Heart right ventricle (tissue), 16 donors: ENCODE data around the gene ITIH3. TPM values are rescaled to one million over a fixed set of nuclear protein-coding genes. Genes with fewer than 3 reads are reported as not detected.

Source experiments
- ATAC-seq, 8 donors: fragments of 200-7000 bp; cut with Tn5 transposase; one replicate each; pipeline ENCODE4 v1.9.1; 2020; ENCODE audit warnings: mild to moderate bottlenecking in 8 of 8, moderate library complexity in 8 of 8, moderate number of reproducible peaks in 1 of 8
- DNase-seq, 2 donors: peaks; one replicate each; pipeline ENCODE4 v3.0.0-alpha.2; 2020
- H3K27ac ChIP-seq, 10 donors: fragments of 200-600 bp; sonication (generic) in 2 of 10; one replicate each; pipeline versions ENCODE4 v1.5.0 to v1.8.0; 2020 to 2022; ENCODE audit warnings: mild to moderate bottlenecking in 3 of 10
- H3K27me3 ChIP-seq, 7 donors: fragments of 200-600 bp; one replicate each; pipeline ENCODE4 v1.8.0; 2021 to 2022; ENCODE audit warnings: mild to moderate bottlenecking in 2 of 7
- H3K36me3 ChIP-seq, 9 donors: fragments of 200-600 bp; sonication (generic) in 1 of 9; one replicate each; pipeline versions ENCODE4 v1.5.0 to v1.8.0; 2020 to 2022; ENCODE audit warnings: mild to moderate bottlenecking in 2 of 9
- H3K4me1 ChIP-seq, 9 donors: fragments of 200-600 bp; sonication (generic) in 1 of 9; one replicate each; pipeline versions ENCODE4 v1.5.0 to v1.8.0; 2020 to 2022; ENCODE audit warnings: mild to moderate bottlenecking in 4 of 9
- H3K4me3 ChIP-seq, 10 donors: fragments of 200-600 bp; sonication (generic) in 2 of 10; one replicate each; pipeline versions ENCODE4 v1.5.0 to v1.8.0; 2020 to 2022; ENCODE audit warnings: mild to moderate bottlenecking in 7 of 10, moderate library complexity in 2 of 10
- H3K9me3 ChIP-seq, 11 donors: fragments of 200-600 bp in 10 of 11; sonication (generic) in 2 of 11; one replicate each; pipeline versions ENCODE4 v1.5.0 to v1.8.0; 2013 to 2022; ENCODE audit warnings: mild to moderate bottlenecking in 2 of 11, control low read depth in 1 of 11, moderate library complexity in 1 of 11
- CTCF ChIP-seq, 9 donors: fragments of 200-600 bp; sonication (generic) in 2 of 9; IDR thresholded peaks; one replicate each; pipeline versions ENCODE4 v1.5.0 to v1.8.0; 2021 to 2022; ENCODE audit warnings: antibody characterized with exemption in 9 of 9, mild to moderate bottlenecking in 5 of 9, moderate library complexity in 1 of 9
- WGBS, 2 donors: extraction: QIAGEN DNeasy Blood & Tissue Kit; methylation state at CpG; one replicate each; pipeline ENCODE4 v1.1.7; 2013; ENCODE audit warnings: inconsistent platforms in 1 of 2; 5-methylcytosine and 5-hydroxymethylcytosine counted together
- intact Hi-C, 10 donors: fragments of 100-400 bp; cut with DNase I; formaldehyde crosslinking; loops; one replicate each; pipeline versions ENCODE4 v1.11.1 to v1.14.2; 2022
- polyA plus RNA-seq, 2 donors: library from polyadenylated mRNA; stranded (reverse); fragments of 200-250 nt; gene quantifications; one replicate each; pipeline ENCODE4 v1.2.3, GENCODE V29; 2013
- total RNA-seq, 10 donors: library from RNA; stranded (reverse); fragmentation: NEBNext Ultra II Directional in 3 of 10; extraction: Animal tissue kit (Norgen Biotek cat#: 25700) in 3 of 10; gene quantifications; one replicate each; pipeline versions ENCODE4 v1.2.1 to v1.2.4, GENCODE V29; 2021 to 2023
- donor health status: Arrhythmogenic right ventricular cardiomyopathy.
- donor health status: ischemic (EF 13 %, LVEDD 7.1; RV severe dilation, severe dysfunction).
- donor health status: healthy with polysubstance abuse.
- donor health status: DM: no; HTN: yes; CAD: no.
- donor health status: DM: no; HTN: no; CAD: no.
- donor health status: ischemic (EF 25% LVEDD 6.9; RV normal size, moderate dysfunction).
- donor health status: ischemic (EF 25% LVEDD 5.7; RV mildly dilated, moderate dysfunction).
- donor health status: healthy.
- donor health status: DM: yes; HTN: yes; CAD: no.
- donor health status: Ischemic cardiomyopathy.
- donor health status: ischemic (EF 35%, LVEDD 5.7; RV mildly dilated, moderate dysfunction).
- donor health status: nonischemic (EF 11% LVEDD 7.7; RV severe dilation, severe dysfunction).
- donor health status: DM: yes; HTN: yes; CAD: no.
- donor health status: PGD.
- donor health status: ischemic (EF 29% LVEDD 5.4; RV normal size, mild dysfunction).
- donor health status: nonischemic (EF 23%, LVEDD 6.1; RV moderate dilation, normal function).

The ITIH3 gene
- total and polyA plus RNA-seq, 12 donors, result 0.13 to 1.3 (median 0.52) TPM

GRCh38 chr3:52838561-52839267 is 44.1 kb downstream of the ITIH3 start:
- WGBS, 2 donors, result 89 to 91% methylated on average over 8 of the region's 8 CpGs
- DNase-seq (no peak), ATAC-seq (no peak)
- H3K4me1 ChIP-seq, result peaks cover 16 to 68% (median 46%) of the 10 kb centered on the region in 9 donors
- no peak overlapping the region for H3K4me3 ChIP-seq
- no peaks in the 10 kb centered on the region for H3K9me3 ChIP-seq
- TF ChIP-seq CTCF (IDR thresholded peaks at IDR 0.05), result no peak
- H3K27me3 ChIP-seq, result no peaks in the 10 kb centered on the region
- H3K27ac ChIP-seq, result no peak overlapping the region
- intact Hi-C loops, result loop anchor here in 1 of 10 donors (5.0 kb wide), 1 partner anchor 234 kb away; no protein-coding TSS in a partner anchor
- H3K36me3 ChIP-seq, result peaks cover 0 to 64% (median 6%) of the 10 kb centered on the region in 9 donors

GRCh38 chr3:52839268-52839575 is 44.6 kb downstream of the ITIH3 start:
- H3K36me3 ChIP-seq, result peaks cover 0 to 64% (median 6%) of the 10 kb centered on the region in 9 donors
- DNase-seq, result no peak
- peaks cover 16 to 68% (median 46%) of the 10 kb centered on the region in 9 donors for H3K4me1 ChIP-seq
- WGBS, 2 donors, result 80% methylated on average over 2 of the region's 2 CpGs
- H3K9me3 ChIP-seq, result no peaks in the 10 kb centered on the region
- no peak for ATAC-seq
- H3K27ac ChIP-seq, result no peak overlapping the region
- intact Hi-C loops, result loop anchor here in 1 of 10 donors (5.0 kb wide), 1 partner anchor 233 kb away; no protein-coding TSS in a partner anchor
- H3K27me3 ChIP-seq, result no peaks in the 10 kb centered on the region
- no peak overlapping the region for H3K4me3 ChIP-seq
- no peak for TF ChIP-seq CTCF (IDR thresholded peaks at IDR 0.05)

- no peak overlapping the region for H3K27ac ChIP-seq
- no peak for ATAC-seq
- peaks cover 0 to 62% (median 6%) of the 10 kb centered on the region in 9 donors for H3K36me3 ChIP-seq
- intact Hi-C loops, result loop anchor here in 2 of 10 donors (5.0 to 10.0 kb wide), 3 partner anchors 55 to 232 kb away; partner anchors contain the start of genes NEK4 (in 1 of the 2) and STIMATE (in 1 of the 2)
- no peaks in the 10 kb centered on the region for H3K27me3 ChIP-seq
- WGBS, 2 donors, result 91 to 92% methylated on average over 23 of the region's 23 CpGs
- no peak for TF ChIP-seq CTCF (IDR thresholded peaks at IDR 0.05)
- no peaks in the 10 kb centered on the region for H3K9me3 ChIP-seq
- no peak overlapping the region for H3K4me3 ChIP-seq
- no peak for DNase-seq
- peaks cover 16 to 69% (median 50%) of the 10 kb centered on the region in 9 donors for H3K4me1 ChIP-seq
Observed at GRCh38 chr3:52839892-52840545, 45.4 kb downstream of the ITIH3 start.

GRCh38 chr3:52841211-52841980 is 46.8 kb downstream of the ITIH3 start:
- Histone ChIP-seq H3K27ac (peak overlapping the region in 8 of 10 donors; percentile 47 to 84 (median 62)), H3K27me3 (no peaks in the 10 kb centered on the region), H3K4me3 (no peak overlapping the region), H3K36me3 (peaks cover 0 to 56% (median 6%) of the 10 kb centered on the region in 9 donors), H3K4me1 (peaks cover 21 to 69% (median 51%) of the 10 kb centered on the region in 9 donors), H3K9me3 (no peaks in the 10 kb centered on the region)
- ATAC-seq (peak in 5 of 8 donors; percentile 4 to 46 (median 18)), DNase-seq (no peak)
- WGBS, 2 donors, result 91 to 92% methylated on average over 12 of the region's 12 CpGs
- no peak for TF ChIP-seq CTCF (IDR thresholded peaks at IDR 0.05)
- intact Hi-C loops, result loop anchor here in 2 of 10 donors (5.0 to 10.0 kb wide), 2 partner anchors 53 to 69 kb away; partner anchors contain the start of genes NEK4 (in 1 of the 2) and STIMATE (in 1 of the 2)
